Activated naive CD4-positive, alpha-beta T cell treated with anti-CD3 and anti-CD28 coated beads, Interleukin-2, amount 50 U/mL, for 24 hours (primary cell): Measurements from ENCODE around the gene DLEU7.

ENCODE experiments used
- H3K27ac Mint-ChIP-seq: one replicate; pipeline ENCODE4 v1.8.0; 2021; ENCODE audit warnings: mild to moderate bottlenecking, mixed read lengths
- H3K27me3 Mint-ChIP-seq: one replicate; pipeline ENCODE4 v1.8.0; 2021; ENCODE audit warnings: mixed read lengths
- H3K36me3 Mint-ChIP-seq: one replicate; pipeline ENCODE4 v1.8.0; 2021; ENCODE audit warnings: mixed read lengths
- H3K4me1 Mint-ChIP-seq: one replicate; pipeline ENCODE4 v1.8.0; 2021; ENCODE audit warnings: mixed read lengths
- H3K4me3 Mint-ChIP-seq: one replicate; pipeline ENCODE4 v1.8.0; 2021; ENCODE audit warnings: mild to moderate bottlenecking, mixed read lengths
- H3K9me3 Mint-ChIP-seq: one replicate; pipeline ENCODE4 v1.8.0; 2021; ENCODE audit warnings: mixed read lengths

Gene DLEU7

DNA sequence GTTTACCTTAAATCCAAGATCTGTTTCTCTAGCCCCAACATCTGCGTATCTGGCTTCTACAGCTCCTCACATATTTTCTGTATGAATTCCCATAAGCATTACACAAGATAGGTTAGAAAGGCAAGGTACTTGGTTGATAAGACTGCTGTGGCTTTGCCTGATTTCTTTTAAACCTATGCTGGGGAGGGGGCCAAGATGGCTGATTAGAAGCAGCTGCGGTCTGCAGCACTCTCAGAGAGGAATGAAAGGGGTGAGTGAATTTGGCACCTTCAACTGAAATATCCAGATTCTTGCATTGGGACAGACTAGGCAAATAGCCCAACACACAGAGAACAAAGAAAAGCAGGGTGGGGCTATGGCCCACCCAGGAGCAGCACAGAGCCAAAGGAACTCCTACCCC, 12.2 kb upstream of the DLEU7 start:
- Mint-ChIP-seq H3K27ac (peak overlapping the region; percentile 53), H3K9me3 (peaks cover 29% of the 10 kb centered on the region), H3K4me3 (no peak overlapping the region), H3K4me1 (no peaks in the 10 kb centered on the region), H3K36me3 (peaks cover 15% of the 10 kb centered on the region), H3K27me3 (peaks cover 6% of the 10 kb centered on the region)

GRCh38 chr13:50850445-50850844, 7.0 kb upstream of the DLEU7 start:
- Mint-ChIP-seq H3K27ac (no peak overlapping the region), H3K4me1 (peaks cover 11% of the 10 kb centered on the region), H3K4me3 (no peak overlapping the region), H3K27me3 (peaks cover 2% of the 10 kb centered on the region), H3K36me3 (no peaks in the 10 kb centered on the region), H3K9me3 (no peaks in the 10 kb centered on the region)

- H3K9me3 Mint-ChIP-seq: no peaks in the 10 kb centered on the region
- H3K36me3 Mint-ChIP-seq: no peaks in the 10 kb centered on the region
These were observed 4.0 kb upstream of the DLEU7 start for GRCh38 chr13:50847501-50847900.

GRCh38 chr13:50846861-50847475, 3.5 kb upstream of the DLEU7 start:
- H3K36me3 Mint-ChIP-seq: no peaks in the 10 kb centered on the region
- peaks cover 14% of the 10 kb centered on the region for H3K4me1 Mint-ChIP-seq
- no peak overlapping the region for H3K27ac Mint-ChIP-seq
- no peak overlapping the region for H3K4me3 Mint-ChIP-seq
- H3K9me3 Mint-ChIP-seq: no peaks in the 10 kb centered on the region
- H3K27me3 Mint-ChIP-seq: peaks cover 6% of the 10 kb centered on the region

More at GRCh38 chr13:50847501-50847900, 4.0 kb upstream of the DLEU7 start:
- Mint-ChIP-seq H3K4me1 (peaks cover 13% of the 10 kb centered on the region), H3K27ac (no peak overlapping the region), H3K4me3 (no peak overlapping the region), H3K27me3 (peaks cover 4% of the 10 kb centered on the region)

DNA sequence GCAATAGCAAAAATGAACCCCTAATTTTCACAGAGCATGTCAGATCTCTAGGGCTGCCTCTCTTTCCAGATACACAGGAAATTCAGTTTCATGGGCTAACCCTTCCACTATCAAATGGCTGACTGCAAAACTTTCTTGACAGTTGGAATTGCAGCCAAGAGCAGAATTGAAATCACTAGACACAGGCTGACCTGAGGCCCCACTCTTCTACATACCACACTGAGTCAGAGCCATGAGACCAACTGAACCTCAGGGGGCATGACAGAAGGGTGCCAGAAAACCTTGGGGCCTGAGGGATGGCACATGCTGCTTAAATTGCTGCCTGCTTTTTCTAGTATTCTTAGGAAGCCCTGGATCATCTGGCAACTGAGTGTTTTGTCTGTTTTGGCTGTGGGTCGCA, 1.7 kb upstream of the DLEU7 start:
- Mint-ChIP-seq H3K9me3 (no peaks in the 10 kb centered on the region), H3K4me3 (no peak overlapping the region), H3K4me1 (peaks cover 14% of the 10 kb centered on the region), H3K27ac (no peak overlapping the region), H3K27me3 (peaks cover 9% of the 10 kb centered on the region), H3K36me3 (peaks cover 2% of the 10 kb centered on the region)

- no peaks in the 10 kb centered on the region for H3K9me3 Mint-ChIP-seq
- H3K4me1 Mint-ChIP-seq: peaks cover 14% of the 10 kb centered on the region
- H3K27ac Mint-ChIP-seq: no peak overlapping the region
- H3K36me3 Mint-ChIP-seq: peaks cover 2% of the 10 kb centered on the region
- no peak overlapping the region for H3K4me3 Mint-ChIP-seq
- peaks cover 9% of the 10 kb centered on the region for H3K27me3 Mint-ChIP-seq
These were observed 788 bp upstream of the DLEU7 start for GRCh38 chr13:50844084-50844875.

GRCh38 chr13:50842990-50843256, 569 bp downstream of the DLEU7 start:
- H3K36me3 Mint-ChIP-seq: peaks cover 2% of the 10 kb centered on the region
- H3K27ac Mint-ChIP-seq: no peak overlapping the region
- peaks cover 9% of the 10 kb centered on the region for H3K27me3 Mint-ChIP-seq
- no peaks in the 10 kb centered on the region for H3K9me3 Mint-ChIP-seq
- peaks cover 14% of the 10 kb centered on the region for H3K4me1 Mint-ChIP-seq
- no peak overlapping the region for H3K4me3 Mint-ChIP-seq

DNA sequence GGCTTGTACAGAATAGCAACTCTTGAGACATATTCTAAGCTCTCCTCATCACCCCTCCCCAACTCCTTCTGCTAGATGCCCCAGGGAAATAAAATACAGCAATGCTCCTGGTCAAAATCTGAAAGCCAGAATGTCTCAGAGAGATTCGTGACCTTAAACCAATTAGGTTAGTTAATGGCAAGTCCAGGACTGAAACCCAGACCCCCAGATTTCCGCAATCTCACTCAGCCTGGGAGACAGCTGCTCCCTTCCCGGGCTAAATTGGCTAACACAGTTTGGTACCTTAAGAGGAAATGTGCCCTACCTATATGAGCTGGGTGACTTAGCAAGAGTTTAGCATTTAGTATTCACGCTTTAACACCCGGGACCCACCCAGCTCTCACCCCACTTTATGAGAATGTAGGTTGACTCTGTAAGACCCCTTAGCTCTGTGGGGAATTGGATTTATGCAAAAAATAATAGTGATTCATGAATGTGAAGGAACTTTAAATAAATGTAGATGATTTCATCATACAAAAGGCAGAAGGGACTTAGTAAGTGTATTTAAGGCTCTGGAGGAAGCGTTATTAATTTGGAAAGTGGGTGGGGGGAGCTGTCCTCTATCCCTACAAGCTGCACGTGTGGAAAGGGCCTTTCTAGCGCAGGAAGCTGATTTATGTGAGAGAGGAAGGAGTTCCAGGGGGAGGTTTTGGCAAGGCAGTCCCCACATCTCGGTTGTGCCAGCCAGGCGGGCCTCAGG, 1.1 kb downstream of the DLEU7 start:
- Mint-ChIP-seq H3K4me1 (peaks cover 14% of the 10 kb centered on the region), H3K27ac (no peak overlapping the region), H3K36me3 (peaks cover 2% of the 10 kb centered on the region), H3K27me3 (peaks cover 9% of the 10 kb centered on the region), H3K9me3 (no peaks in the 10 kb centered on the region), H3K4me3 (peak overlapping the region; percentile 49)

DNA sequence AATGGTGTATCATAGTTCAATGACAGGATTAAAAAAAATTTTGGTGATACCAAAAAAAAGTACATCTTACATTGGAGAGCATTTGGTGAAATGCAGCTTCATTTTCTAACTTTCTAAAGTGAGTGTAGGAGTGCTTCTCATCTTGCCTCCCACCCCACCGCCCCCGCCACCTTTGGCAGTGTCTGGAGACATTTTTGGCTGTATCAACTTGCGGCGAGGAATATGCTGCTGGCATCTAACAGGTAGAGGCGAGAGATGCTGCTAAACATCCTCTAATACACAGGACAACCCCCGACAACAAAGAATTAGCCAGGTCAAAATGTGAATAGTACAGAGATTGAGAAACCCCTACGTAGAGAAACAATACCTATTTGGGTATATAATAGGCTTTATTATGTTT, 1.7 kb downstream of the DLEU7 start:
- Mint-ChIP-seq H3K27ac (no peak overlapping the region), H3K4me3 (no peak overlapping the region), H3K9me3 (no peaks in the 10 kb centered on the region), H3K36me3 (peaks cover 2% of the 10 kb centered on the region), H3K27me3 (peaks cover 9% of the 10 kb centered on the region), H3K4me1 (peaks cover 9% of the 10 kb centered on the region)

- Mint-ChIP-seq H3K4me1 (peaks cover 4% of the 10 kb centered on the region), H3K36me3 (peaks cover 2% of the 10 kb centered on the region), H3K27ac (no peak overlapping the region), H3K4me3 (no peak overlapping the region), H3K9me3 (no peaks in the 10 kb centered on the region), H3K27me3 (peaks cover 9% of the 10 kb centered on the region)
These were observed 3.2 kb downstream of the DLEU7 start for GRCh38 chr13:50840284-50840683.

DNA sequence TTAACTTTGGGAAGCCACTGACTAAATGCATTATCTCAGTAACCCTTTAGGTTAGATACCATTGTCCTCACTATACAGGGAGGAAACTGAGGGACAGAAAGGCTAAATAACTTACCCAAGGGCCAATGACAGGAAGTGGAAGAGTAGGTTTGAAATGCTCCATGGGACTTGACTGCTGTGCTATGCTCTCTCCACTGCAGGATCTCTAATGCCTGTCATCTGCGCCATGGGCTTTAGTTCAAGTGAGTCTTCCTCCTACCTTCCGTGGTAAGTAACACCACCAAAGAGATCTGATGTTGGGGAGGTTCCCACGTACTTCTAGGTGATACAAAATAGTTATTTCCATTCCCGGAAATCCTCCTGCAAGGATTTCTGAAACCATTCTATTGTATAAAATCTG, 3.7 kb downstream of the DLEU7 start:
- Mint-ChIP-seq H3K36me3 (peaks cover 2% of the 10 kb centered on the region), H3K4me1 (peaks cover 4% of the 10 kb centered on the region), H3K27ac (no peak overlapping the region), H3K27me3 (peaks cover 9% of the 10 kb centered on the region), H3K9me3 (no peaks in the 10 kb centered on the region), H3K4me3 (no peak overlapping the region)

DNA sequence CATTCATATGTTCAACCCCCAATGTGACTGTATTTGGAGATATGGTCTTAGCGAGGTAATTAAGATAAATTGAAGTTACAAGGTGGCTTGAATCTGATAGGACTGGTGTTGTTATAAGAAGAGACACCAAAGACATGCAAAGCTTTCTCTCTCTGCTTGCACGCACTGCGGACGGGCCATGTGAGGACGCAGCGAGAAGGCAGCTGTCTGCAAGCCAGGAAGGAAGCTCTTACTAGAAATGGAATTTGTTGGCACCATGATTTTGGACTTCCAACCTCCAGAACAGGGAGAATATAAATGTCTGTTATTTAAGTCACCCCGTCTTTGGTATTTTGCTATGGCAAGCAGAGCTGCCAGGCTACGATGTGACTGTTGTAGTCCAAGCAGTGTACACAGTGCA, 4.8 kb downstream of the DLEU7 start:
- peaks cover 2% of the 10 kb centered on the region for H3K36me3 Mint-ChIP-seq
- peaks cover 4% of the 10 kb centered on the region for H3K4me1 Mint-ChIP-seq
- no peaks in the 10 kb centered on the region for H3K9me3 Mint-ChIP-seq
- H3K27ac Mint-ChIP-seq: no peak overlapping the region
- no peak overlapping the region for H3K4me3 Mint-ChIP-seq
- H3K27me3 Mint-ChIP-seq: peaks cover 7% of the 10 kb centered on the region

DNA sequence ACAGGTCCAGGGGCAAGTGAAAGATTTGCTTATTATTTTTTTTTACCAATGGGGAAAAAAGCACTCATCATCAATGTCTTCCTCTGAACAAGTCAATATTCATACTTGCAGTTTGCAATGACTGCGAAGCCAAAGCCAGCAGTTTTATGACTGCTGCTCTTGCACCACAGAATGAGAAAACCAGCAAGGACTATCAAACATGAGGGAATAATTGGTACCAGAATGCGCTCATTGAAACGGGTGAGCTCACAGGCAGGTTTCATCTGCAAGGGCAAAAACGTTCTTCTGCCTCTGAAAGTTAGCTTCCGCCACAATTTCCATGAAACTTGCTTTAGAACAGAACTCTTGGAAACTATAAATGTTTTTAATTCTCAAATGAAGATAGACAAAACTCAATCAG, 5.5 kb downstream of the DLEU7 start:
- peaks cover 7% of the 10 kb centered on the region for H3K27me3 Mint-ChIP-seq
- H3K36me3 Mint-ChIP-seq: peaks cover 2% of the 10 kb centered on the region
- H3K27ac Mint-ChIP-seq: no peak overlapping the region
- H3K4me1 Mint-ChIP-seq: peaks cover 4% of the 10 kb centered on the region
- H3K4me3 Mint-ChIP-seq: no peak overlapping the region
- H3K9me3 Mint-ChIP-seq: no peaks in the 10 kb centered on the region

DNA sequence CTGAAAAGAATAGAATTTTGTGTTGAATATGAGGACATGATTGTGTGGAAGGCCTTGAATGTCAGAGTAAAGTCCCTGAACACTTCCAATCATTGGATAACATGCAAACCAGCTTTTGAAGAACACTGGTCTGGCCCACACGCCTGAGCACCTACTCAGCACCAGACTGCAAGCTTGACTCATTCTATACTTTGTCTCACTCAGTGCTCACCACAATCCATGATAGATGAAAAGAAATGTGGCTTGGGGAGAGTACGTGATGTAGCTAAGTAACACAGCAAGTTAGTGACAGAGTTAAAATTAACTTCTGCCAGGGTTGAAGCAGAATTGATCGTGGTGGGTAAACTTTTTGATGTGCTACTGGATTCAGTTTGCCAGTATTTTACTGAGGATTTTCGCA, 12.0 kb downstream of the DLEU7 start:
- H3K27me3 Mint-ChIP-seq: peaks cover 3% of the 10 kb centered on the region
- no peak overlapping the region for H3K27ac Mint-ChIP-seq
- H3K4me3 Mint-ChIP-seq: no peak overlapping the region
- peaks cover 4% of the 10 kb centered on the region for H3K36me3 Mint-ChIP-seq
- H3K9me3 Mint-ChIP-seq: peaks cover 6% of the 10 kb centered on the region
- H3K4me1 Mint-ChIP-seq: no peaks in the 10 kb centered on the region

DNA sequence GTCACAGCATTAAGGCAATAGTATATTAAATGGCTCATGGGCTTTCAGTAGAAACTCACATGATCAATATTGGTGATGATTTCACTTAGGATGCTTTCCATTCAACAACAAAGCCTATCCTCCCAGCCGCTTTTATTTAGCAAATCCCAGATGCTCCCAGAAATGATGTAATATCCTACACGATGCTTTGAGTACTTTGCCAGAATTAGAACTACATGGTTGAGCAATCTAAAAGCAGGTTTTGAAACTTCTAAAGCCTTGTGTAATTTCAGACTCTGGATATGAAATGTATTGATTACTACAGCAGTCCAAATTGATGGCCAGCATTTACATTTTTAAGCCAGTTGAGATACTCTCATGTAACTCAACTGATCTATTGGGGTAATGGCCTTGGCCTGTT, 13.6 kb downstream of the DLEU7 start:
- Mint-ChIP-seq H3K4me3 (no peak overlapping the region), H3K36me3 (peaks cover 4% of the 10 kb centered on the region), H3K27ac (no peak overlapping the region), H3K9me3 (peaks cover 6% of the 10 kb centered on the region), H3K4me1 (no peaks in the 10 kb centered on the region), H3K27me3 (peaks cover 3% of the 10 kb centered on the region)

DNA sequence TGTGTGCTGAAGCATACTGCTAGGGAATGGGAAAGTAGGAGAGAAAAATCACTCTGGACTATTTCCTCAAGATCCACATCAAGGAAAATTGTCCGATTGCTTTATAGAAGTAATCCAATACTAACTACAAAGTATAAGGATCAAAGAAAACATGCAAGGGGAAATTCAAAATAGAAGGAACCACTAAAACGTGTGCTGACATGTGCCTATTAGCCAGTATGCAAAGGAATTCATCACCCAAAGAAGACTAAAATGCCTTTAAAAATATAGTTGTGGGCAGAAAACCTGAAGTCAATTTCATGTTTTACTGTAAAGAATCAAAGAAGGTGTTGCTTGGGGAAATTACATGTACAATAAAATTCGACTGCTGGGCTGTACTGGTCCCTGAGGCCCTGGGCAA, 14.3 kb downstream of the DLEU7 start:
- peaks cover 3% of the 10 kb centered on the region for H3K27me3 Mint-ChIP-seq
- H3K27ac Mint-ChIP-seq: no peak overlapping the region
- H3K4me1 Mint-ChIP-seq: no peaks in the 10 kb centered on the region
- H3K36me3 Mint-ChIP-seq: peaks cover 4% of the 10 kb centered on the region
- no peak overlapping the region for H3K4me3 Mint-ChIP-seq
- peaks cover 6% of the 10 kb centered on the region for H3K9me3 Mint-ChIP-seq
